Measurements from ENCODE around the gene ZNF384.

- TF ChIP-seq YY1 (IDR thresholded peaks at IDR 0.05; ENCODE audit: low read depth) (no peak), REST (IDR thresholded peaks at IDR 0.05; ENCODE audit: low read depth) (no peak), TEAD4 (IDR thresholded peaks at IDR 0.05) (no peak), EP300 (IDR thresholded peaks at IDR 0.05; ENCODE audit: borderline replicate concordance) (no peak), CREB1 (IDR thresholded peaks at IDR 0.05; ENCODE audit: low read depth) (no peak), TCF12 (IDR thresholded peaks at IDR 0.05; ENCODE audit: low read depth) (no peak)
- TF ChIP-seq, protein P1, sequence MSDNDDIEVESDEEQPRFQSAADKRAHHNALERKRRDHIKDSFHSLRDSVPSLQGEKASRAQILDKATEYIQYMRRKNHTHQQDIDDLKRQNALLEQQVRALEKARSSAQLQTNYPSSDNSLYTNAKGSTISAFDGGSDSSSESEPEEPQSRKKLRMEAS (IDR thresholded peaks at IDR 0.05): no peak
Observed at GRCh38 chr12:6708960-6709394, 19.8 kb upstream of the ZNF384 start.

Measured in Ishikawa (cell line).